NCI-H345 treated with DMSO at 0.1 percent for 48 hours (cell line): ENCODE results near the gene EIF3D.

ENCODE experiments used
- DNase-seq: peaks from one replicate; lab custom pipeline; 2025; ENCODE audit not compliant: unreplicated experiment; lab: John Stamatoyannopoulos, UW

Gene EIF3D

GRCh38 chr22:36467946-36468345 is 61.0 kb downstream of the EIF3D start:
- DNase-seq: no peak

- DNase-seq: no peak
These were observed 61.7 kb downstream of the EIF3D start for GRCh38 chr22:36467042-36467810.

DNA sequence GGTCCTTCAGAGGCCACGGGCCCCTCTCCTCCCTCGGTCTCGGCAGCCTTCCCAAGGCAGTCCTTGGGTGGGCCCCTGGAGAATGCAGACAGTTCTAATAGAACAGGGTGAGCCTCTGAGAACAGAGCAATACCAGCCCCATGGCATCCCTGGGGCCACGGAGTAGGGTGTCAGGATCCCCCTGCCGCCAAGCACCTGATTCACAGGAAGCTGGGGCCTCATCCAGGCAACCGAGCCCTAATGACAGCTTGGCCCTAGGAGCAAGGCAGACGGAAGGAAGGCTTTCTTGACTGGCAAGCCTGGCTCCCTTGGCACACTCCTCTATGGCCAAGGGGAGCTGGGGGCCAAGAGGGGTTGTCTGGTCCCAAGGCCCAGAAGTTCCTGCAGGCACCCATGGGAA is 62.7 kb downstream of the EIF3D start:
- DNase-seq: no peak

DNA sequence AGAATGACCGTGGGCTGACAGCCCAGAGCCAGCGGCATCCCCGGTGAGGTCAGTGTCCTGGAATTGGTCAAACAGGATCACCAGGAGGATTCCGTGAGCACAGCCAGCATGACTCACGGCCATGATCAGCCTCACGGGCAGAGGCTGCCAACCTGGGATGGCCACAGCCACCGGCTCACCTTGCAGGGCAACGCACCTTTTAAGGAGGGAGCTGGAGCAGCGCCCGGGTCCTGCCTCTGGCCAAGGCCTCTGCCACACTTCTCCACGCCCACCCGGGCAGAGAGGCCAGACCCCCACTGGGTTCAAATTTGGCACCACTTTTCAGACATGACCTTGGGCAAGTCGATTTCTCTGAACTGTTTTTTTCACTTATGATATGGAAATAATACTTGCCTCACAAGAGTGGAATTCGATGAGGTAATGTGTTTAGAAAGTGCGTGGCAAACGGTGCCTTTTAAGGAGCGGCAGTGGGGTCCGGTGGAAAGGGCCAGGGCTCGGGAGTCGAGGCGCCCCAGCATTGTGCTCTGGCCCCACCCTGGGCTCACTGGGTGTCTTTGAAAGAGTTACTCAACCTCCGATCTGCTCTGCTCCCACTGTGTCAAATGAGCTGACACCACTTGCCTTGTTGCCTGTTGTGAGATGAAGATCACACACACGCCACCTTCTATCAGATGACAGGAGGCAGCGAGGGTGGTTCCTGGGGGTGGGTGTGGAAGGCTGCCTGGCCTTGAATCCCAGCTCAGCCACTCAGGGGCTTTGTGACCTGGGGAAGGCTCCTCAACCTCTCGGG is 63.5 kb downstream of the EIF3D start:
- DNase-seq: no peak

- DNase-seq: no peak
These were observed 64.2 kb downstream of the EIF3D start for GRCh38 chr22:36464715-36465231.

DNA sequence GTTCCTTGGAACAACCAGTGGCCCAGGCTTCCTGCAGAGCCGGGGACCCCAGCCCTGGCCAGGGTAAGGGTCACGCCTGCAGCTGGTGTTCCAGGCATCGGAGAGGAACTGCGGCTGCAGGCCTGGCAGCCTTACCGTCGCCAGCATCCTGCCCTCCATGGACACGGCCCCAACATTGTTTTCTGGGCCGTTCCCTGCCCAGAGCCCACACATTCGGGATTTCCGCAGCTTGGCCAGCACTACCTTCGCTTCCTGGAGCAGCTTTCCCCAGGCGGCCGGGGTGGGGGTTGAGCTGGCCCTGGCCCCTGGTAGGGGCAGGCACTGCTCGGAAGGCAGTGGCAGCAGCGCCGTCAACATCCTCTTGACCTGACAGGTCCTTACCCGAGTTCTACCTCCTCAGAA is 65.2 kb downstream of the EIF3D start:
- no peak for DNase-seq

GRCh38 chr22:36461665-36462649 is 67.0 kb downstream of the EIF3D start:
- DNase-seq: no peak
